ENCODE results near the gene C1orf232. TPM values are rescaled to one million over a fixed set of nuclear protein-coding genes. Genes with fewer than 3 reads are reported as not detected.

The C1orf232 gene
- not detected in 2 replicates for total RNA-seq

GRCh38 chr1:26168410-26169197, at the start of gene C1orf232:
C1orf232 (minus strand) TSS chr1:26168963; CDS start chr1:26168499, 464 bp downstream.
- Histone ChIP-seq H3K79me2 (ENCODE audit: insufficient read depth, low read length) (peaks cover 16% of the 10 kb centered on the region), H3K4me2 (ENCODE audit: insufficient read depth, low read length) (peak within 1 kb of the TSS; percentile 94), H3K9me3 (ENCODE audit: low read depth, low read length) (no peaks in the 10 kb centered on the region), H3K4me3 (ENCODE audit: insufficient read depth, low read length) (peak within 1 kb of the TSS; percentile 96), H3K36me3 (ENCODE audit: insufficient read depth, low read length) (no peaks in the 10 kb centered on the region), H2AFZ (ENCODE audit: low read length) (peak within 1 kb of the TSS; percentile 87), H3K27ac (ENCODE audit: low read depth, low read length) (peak within 1 kb of the TSS; percentile 81), H4K20me1 (ENCODE audit: insufficient read depth, low read length) (peaks cover 3% of the 10 kb centered on the region), H3K4me1 (ENCODE audit: insufficient read depth, low read length) (peaks cover 9% of the 10 kb centered on the region), H3K27me3 (ENCODE audit: insufficient read depth, low read length) (peaks cover 5% of the 10 kb centered on the region)
- peak; percentile 71 for DNase-seq (ENCODE audit: insufficient read length, low spot score, missing footprints)
- TF ChIP-seq CTCF (IDR thresholded peaks at IDR 0.05; ENCODE audit: extremely low read depth, low read depth, low read length), result no peak

GRCh38 chr1:26215246-26215645, 46.5 kb upstream of the C1orf232 start:
- Histone ChIP-seq H3K36me3 (ENCODE audit: insufficient read depth, low read length) (no peaks in the 10 kb centered on the region), H3K27me3 (ENCODE audit: insufficient read depth, low read length) (peaks cover 15% of the 10 kb centered on the region), H3K4me2 (ENCODE audit: insufficient read depth, low read length) (no peak overlapping the region), H3K4me1 (ENCODE audit: insufficient read depth, low read length) (no peaks in the 10 kb centered on the region), H3K79me2 (ENCODE audit: insufficient read depth, low read length) (no peaks in the 10 kb centered on the region), H3K4me3 (ENCODE audit: insufficient read depth, low read length) (no peak overlapping the region), H3K9me3 (ENCODE audit: low read depth, low read length) (no peaks in the 10 kb centered on the region), H3K27ac (ENCODE audit: low read depth, low read length) (no peak overlapping the region), H4K20me1 (ENCODE audit: insufficient read depth, low read length) (no peaks in the 10 kb centered on the region), H2AFZ (ENCODE audit: low read length) (no peak overlapping the region)
- no peak for DNase-seq (ENCODE audit: insufficient read length, low spot score, missing footprints)
- no peak for TF ChIP-seq CTCF (IDR thresholded peaks at IDR 0.05; ENCODE audit: extremely low read depth, low read depth, low read length)

- Histone ChIP-seq H3K36me3 (ENCODE audit: insufficient read depth, low read length) (no peaks in the 10 kb centered on the region), H3K4me1 (ENCODE audit: insufficient read depth, low read length) (no peaks in the 10 kb centered on the region), H3K27ac (ENCODE audit: low read depth, low read length) (no peak overlapping the region), H3K4me2 (ENCODE audit: insufficient read depth, low read length) (no peak overlapping the region), H3K27me3 (ENCODE audit: insufficient read depth, low read length) (peaks cover 13% of the 10 kb centered on the region), H3K9me3 (ENCODE audit: low read depth, low read length) (no peaks in the 10 kb centered on the region), H2AFZ (ENCODE audit: low read length) (no peak overlapping the region), H3K4me3 (ENCODE audit: insufficient read depth, low read length) (no peak overlapping the region), H3K79me2 (ENCODE audit: insufficient read depth, low read length) (no peaks in the 10 kb centered on the region), H4K20me1 (ENCODE audit: insufficient read depth, low read length) (no peaks in the 10 kb centered on the region)
- no peak for TF ChIP-seq CTCF (IDR thresholded peaks at IDR 0.05; ENCODE audit: extremely low read depth, low read depth, low read length)
- no peak for DNase-seq (ENCODE audit: insufficient read length, low spot score, missing footprints)
Measured at GRCh38 chr1:26213335-26213905, 44.7 kb upstream of the C1orf232 start.

- DNase-seq (ENCODE audit: insufficient read length, low spot score, missing footprints), result no peak
- no peak overlapping the region for H2AFZ ChIP-seq (ENCODE audit: low read length)
- no peaks in the 10 kb centered on the region for H4K20me1 ChIP-seq (ENCODE audit: insufficient read depth, low read length)
- H3K79me2 ChIP-seq (ENCODE audit: insufficient read depth, low read length), result no peaks in the 10 kb centered on the region
- H3K4me3 ChIP-seq (ENCODE audit: insufficient read depth, low read length), result no peak overlapping the region
- no peaks in the 10 kb centered on the region for H3K36me3 ChIP-seq (ENCODE audit: insufficient read depth, low read length)
- H3K4me1 ChIP-seq (ENCODE audit: insufficient read depth, low read length), result no peaks in the 10 kb centered on the region
- H3K27me3 ChIP-seq (ENCODE audit: insufficient read depth, low read length), result peaks cover 9% of the 10 kb centered on the region
- H3K27ac ChIP-seq (ENCODE audit: low read depth, low read length), result no peak overlapping the region
- TF ChIP-seq CTCF (IDR thresholded peaks at IDR 0.05; ENCODE audit: extremely low read depth, low read depth, low read length), result no peak
- no peaks in the 10 kb centered on the region for H3K9me3 ChIP-seq (ENCODE audit: low read depth, low read length)
- no peak overlapping the region for H3K4me2 ChIP-seq (ENCODE audit: insufficient read depth, low read length)
Measured at GRCh38 chr1:26212726-26213125, 44.0 kb upstream of the C1orf232 start.
